ENCODE data around the gene ITGA11. TPM values are rescaled to one million over a fixed set of nuclear protein-coding genes. Genes with fewer than 3 reads are reported as not detected.

ITGA11 gene
- total and polyA plus RNA-seq, 10 donors, result 0.27 to 17.2 (median 5.8) TPM

DNA sequence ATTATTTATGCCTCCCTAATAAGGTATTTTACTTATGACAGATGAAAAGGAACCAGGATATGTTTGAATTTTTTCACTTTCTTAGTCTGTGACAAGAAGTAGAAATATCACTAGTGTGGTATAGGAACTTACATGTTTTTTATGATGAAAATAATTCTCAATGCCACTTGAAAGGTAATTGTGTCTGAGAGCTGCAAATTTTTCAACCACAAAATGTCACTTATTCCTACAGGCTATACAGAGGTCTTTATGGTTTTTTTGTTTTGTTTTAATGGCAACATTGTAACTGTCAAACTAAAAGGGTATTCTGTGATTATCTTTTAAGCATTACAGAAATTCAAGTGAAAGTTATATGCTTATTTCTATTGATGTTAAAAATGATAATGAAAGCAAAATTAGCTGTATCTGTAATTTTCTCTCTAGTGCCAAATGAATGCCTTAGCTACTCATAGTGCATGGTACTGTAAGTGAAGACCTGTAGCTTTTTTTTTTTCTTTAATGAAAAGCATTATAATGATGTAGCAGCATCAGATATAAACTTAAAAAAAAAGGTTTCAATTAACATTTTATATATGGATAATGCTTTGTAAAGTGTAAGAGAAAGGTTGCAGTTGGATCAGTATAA is 139.7 kb downstream of the ITGA11 start:
- no peak overlapping the region for H3K4me3 ChIP-seq
- no peak for DNase-seq
- intact Hi-C loops (cut with DNase I; ENCODE audit: low total_unique reads), result no loop called here
- peaks cover 7 to 84% (median 47%) of the 10 kb centered on the region in 6 donors for H3K4me1 ChIP-seq
- no peaks in the 10 kb centered on the region for H3K27me3 ChIP-seq (replicated peaks in 1 of 7)
- TF ChIP-seq POLR2AphosphoS5 (IDR thresholded peaks at IDR 0.05) (no peak), POLR2A (IDR thresholded peaks at IDR 0.05) (no peak)
- TF ChIP-seq, protein P1, sequence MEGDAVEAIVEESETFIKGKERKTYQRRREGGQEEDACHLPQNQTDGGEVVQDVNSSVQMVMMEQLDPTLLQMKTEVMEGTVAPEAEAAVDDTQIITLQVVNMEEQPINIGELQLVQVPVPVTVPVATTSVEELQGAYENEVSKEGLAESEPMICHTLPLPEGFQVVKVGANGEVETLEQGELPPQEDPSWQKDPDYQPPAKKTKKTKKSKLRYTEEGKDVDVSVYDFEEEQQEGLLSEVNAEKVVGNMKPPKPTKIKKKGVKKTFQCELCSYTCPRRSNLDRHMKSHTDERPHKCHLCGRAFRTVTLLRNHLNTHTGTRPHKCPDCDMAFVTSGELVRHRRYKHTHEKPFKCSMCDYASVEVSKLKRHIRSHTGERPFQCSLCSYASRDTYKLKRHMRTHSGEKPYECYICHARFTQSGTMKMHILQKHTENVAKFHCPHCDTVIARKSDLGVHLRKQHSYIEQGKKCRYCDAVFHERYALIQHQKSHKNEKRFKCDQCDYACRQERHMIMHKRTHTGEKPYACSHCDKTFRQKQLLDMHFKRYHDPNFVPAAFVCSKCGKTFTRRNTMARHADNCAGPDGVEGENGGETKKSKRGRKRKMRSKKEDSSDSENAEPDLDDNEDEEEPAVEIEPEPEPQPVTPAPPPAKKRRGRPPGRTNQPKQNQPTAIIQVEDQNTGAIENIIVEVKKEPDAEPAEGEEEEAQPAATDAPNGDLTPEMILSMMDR (IDR thresholded peaks at IDR 0.05 in 8 of 11, conservative IDR thresholded peaks at IDR 0.05 in 3 of 11), result no peak
- H3K36me3 ChIP-seq, result peaks cover 0 to 67% (median 23%) of the 10 kb centered on the region in 6 donors
- no peak overlapping the region for H3K27ac ChIP-seq
- H3K9me3 ChIP-seq, result no peaks in the 10 kb centered on the region

DNA sequence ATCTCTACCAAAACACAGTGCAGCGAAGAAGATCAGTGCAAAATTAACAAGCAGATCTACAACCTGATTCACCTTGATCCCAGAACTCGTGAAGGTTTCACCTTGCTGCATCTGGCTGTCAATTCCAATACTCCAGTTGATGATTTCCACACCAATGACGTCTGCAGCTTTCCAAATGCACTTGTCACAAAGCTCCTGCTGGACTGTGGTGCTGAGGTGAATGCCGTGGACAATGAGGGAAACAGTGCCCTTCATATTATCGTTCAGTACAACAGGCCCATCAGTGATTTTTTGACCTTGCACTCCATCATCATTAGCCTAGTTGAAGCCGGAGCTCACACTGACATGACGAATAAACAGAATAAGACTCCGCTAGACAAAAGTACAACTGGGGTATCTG is 141.2 kb downstream of the ITGA11 start:
- intact Hi-C loops (cut with DNase I; ENCODE audit: low total_unique reads), result no loop called here
- H3K27ac ChIP-seq, result no peak overlapping the region
- H3K9me3 ChIP-seq, result no peaks in the 10 kb centered on the region
- peaks cover 0 to 61% (median 23%) of the 10 kb centered on the region in 6 donors for H3K36me3 ChIP-seq
- WGBS, 5 donors, result 81 to 93% (median 90%) methylated on average over 8 of the region's 8 CpGs
- H3K4me1 ChIP-seq, result peaks cover 7 to 94% (median 55%) of the 10 kb centered on the region in 6 donors
- no peak for TF ChIP-seq POLR2AphosphoS5 (IDR thresholded peaks at IDR 0.05)
- TF ChIP-seq, protein P1 (IDR thresholded peaks at IDR 0.05 in 8 of 11, conservative IDR thresholded peaks at IDR 0.05 in 3 of 11), result no peak
- no peak for TF ChIP-seq POLR2A (IDR thresholded peaks at IDR 0.05)
- no peaks in the 10 kb centered on the region for H3K27me3 ChIP-seq (replicated peaks in 1 of 7)
- no peak overlapping the region for H3K4me3 ChIP-seq
- no peak for DNase-seq

DNA sequence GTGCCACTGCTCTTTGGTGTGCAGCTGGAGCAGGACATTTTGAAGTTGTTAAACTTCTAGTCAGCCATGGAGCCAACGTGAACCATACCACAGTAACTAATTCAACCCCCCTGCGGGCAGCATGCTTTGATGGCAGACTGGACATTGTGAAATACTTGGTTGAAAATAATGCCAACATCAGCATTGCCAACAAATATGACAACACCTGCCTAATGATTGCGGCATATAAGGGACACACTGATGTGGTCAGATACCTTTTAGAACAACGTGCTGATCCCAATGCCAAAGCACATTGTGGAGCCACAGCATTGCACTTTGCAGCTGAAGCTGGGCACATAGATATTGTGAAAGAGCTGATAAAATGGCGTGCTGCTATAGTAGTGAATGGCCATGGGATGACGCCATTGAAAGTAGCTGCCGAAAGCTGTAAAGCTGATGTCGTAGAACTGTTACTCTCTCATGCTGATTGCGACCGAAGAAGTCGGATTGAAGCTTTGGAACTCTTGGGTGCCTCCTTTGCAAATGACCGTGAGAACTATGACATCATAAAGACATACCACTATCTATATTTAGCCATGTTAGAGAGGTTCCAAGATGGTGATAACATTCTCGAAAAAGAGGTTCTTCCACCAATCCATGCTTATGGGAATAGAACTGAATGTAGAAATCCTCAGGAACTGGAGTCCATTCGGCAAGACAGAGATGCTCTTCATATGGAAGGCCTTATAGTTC is 142.2 kb downstream of the ITGA11 start:
- peak; percentile 19 for DNase-seq
- no peaks in the 10 kb centered on the region for H3K9me3 ChIP-seq
- peaks cover 16 to 94% (median 60%) of the 10 kb centered on the region in 6 donors for H3K4me1 ChIP-seq
- intact Hi-C loops (cut with DNase I; ENCODE audit: low total_unique reads), result no loop called here
- no peak overlapping the region for H3K4me3 ChIP-seq
- WGBS, 5 donors, result 86 to 97% (median 90%) methylated on average over 14 of the region's 14 CpGs
- H3K27ac ChIP-seq, result no peak overlapping the region
- peaks cover 0 to 66% (median 24%) of the 10 kb centered on the region in 6 donors for H3K36me3 ChIP-seq
- H3K27me3 ChIP-seq (replicated peaks in 1 of 7), result no peaks in the 10 kb centered on the region
- TF ChIP-seq POLR2AphosphoS5 (IDR thresholded peaks at IDR 0.05) (peak in 1 of 3 donors; percentile 17), POLR2A (IDR thresholded peaks at IDR 0.05) (no peak)

DNA sequence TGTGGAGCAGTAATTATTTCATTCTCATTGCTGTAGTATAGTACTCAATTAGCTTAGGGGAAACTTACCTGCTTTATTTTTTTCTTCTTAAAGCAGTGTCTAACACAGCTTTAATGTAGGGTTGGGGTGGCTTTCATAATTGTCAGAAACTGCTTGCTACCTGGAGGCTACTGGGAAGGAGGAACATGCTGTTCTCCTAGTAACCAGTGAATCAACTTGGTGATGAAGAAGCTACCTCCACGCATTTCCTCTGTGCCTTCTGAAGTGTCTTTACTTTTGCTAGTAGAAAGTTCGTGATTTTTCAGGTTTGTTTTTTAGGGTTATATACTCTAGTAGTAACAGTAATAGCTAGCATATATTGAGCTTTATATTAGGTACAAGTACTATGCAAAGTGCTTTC is 142.9 kb downstream of the ITGA11 start:
- peaks cover 0 to 70% (median 26%) of the 10 kb centered on the region in 6 donors for H3K36me3 ChIP-seq
- H3K9me3 ChIP-seq, result no peaks in the 10 kb centered on the region
- intact Hi-C loops (cut with DNase I; ENCODE audit: low total_unique reads), result no loop called here
- DNase-seq, result no peak
- 76 to 85% (median 80%) methylated on average over 2 of the region's 2 CpGs for WGBS, 5 donors
- no peak overlapping the region for H3K4me3 ChIP-seq
- no peaks in the 10 kb centered on the region for H3K27me3 ChIP-seq (replicated peaks in 1 of 7)
- TF ChIP-seq POLR2AphosphoS5 (IDR thresholded peaks at IDR 0.05), result no peak
- TF ChIP-seq, protein P1 (IDR thresholded peaks at IDR 0.05 in 8 of 11, conservative IDR thresholded peaks at IDR 0.05 in 3 of 11), result no peak
- no peak for TF ChIP-seq POLR2A (IDR thresholded peaks at IDR 0.05)
- H3K4me1 ChIP-seq, result peaks cover 16 to 94% (median 64%) of the 10 kb centered on the region in 6 donors
- H3K27ac ChIP-seq, result no peak overlapping the region

All from spleen (tissue), 11 donors.